ENCODE data around the gene ESPN. TPM values are rescaled to one million over a fixed set of nuclear protein-coding genes. Genes with fewer than 3 reads are reported as not detected.

ESPN gene
- total RNA-seq, 1 donor from 2014 or later = 0.66 TPM

DNA sequence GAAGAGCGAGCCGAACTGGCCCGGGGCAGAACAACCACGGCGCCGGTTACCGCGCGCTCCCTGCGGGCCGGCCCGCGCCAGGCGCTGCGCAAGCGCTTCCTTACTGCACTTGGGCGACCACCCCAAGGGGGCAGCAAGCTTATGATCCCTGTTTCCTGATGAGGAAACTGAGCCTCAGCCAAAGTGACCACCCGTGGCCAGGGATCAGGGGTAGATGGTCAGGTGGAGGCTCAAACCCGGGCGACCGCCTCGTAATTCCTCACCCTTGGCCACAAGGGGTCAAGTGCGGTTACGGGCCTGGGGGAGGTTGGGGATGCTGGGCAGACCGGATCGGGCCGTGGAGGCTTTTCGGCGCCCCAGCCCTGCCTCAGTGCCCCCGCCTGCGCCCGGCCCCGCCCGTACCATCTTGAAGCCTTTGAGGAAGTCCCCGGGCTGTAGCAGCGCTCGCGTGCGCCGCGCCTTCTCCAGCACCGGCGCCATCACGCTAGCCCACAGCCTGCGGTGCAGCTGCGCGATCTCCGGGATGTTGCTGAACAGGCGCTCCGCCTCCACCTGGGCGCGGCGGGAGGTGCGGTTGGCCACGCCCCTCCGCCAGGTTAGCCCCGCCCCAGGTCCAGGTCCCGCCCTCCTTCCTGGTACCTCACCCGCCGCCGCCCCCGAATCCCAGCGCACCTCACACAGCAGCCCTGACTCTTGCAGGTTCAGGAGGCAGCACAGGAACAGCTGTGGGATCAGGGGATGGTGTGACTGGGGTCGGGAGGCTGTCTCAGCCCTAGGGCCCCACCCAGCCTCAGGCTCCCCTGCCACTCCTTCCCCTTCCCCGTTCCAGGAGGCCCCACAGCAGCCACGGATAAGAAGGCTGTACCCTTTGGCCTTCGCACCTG lies 46.8 kb downstream of the ESPN start:
- no peak for TF ChIP-seq CTCF (IDR thresholded peaks at IDR 0.05; ENCODE audit: insufficient read depth, low read depth, low read length)
- TF ChIP-seq EZH2 (IDR thresholded peaks at IDR 0.05; ENCODE audit: insufficient read depth, low read length) = no peak
- no peak overlapping the region for H3K4me3 ChIP-seq (ENCODE audit: insufficient read depth, low read depth, low read length)
- H3K9me3 ChIP-seq (ENCODE audit: insufficient read depth, low read depth, low read length) = no peaks in the 10 kb centered on the region
- Mint-ChIP-seq H3K9me3 (ENCODE audit: unreplicated experiment) (no peaks in the 10 kb centered on the region), H3K36me3 (ENCODE audit: low read depth, unreplicated experiment) (peaks cover 28% of the 10 kb centered on the region), H3K27ac (ENCODE audit: unreplicated experiment) (no peak overlapping the region), H3K4me1 (ENCODE audit: low read depth, unreplicated experiment) (no peaks in the 10 kb centered on the region), H3K4me3 (ENCODE audit: unreplicated experiment) (no peak overlapping the region), H3K27me3 (ENCODE audit: low read depth, unreplicated experiment) (peaks cover 7% of the 10 kb centered on the region)
- peaks cover 50% of the 10 kb centered on the region for H4K20me1 ChIP-seq (ENCODE audit: insufficient read depth, low read length)
- FAIRE-seq (no peak), DNase-seq (ENCODE audit: low read depth) (no peak)
- peaks cover 6% of the 10 kb centered on the region for H3K36me3 ChIP-seq (ENCODE audit: insufficient read depth, low read length)
- no peaks in the 10 kb centered on the region for H3K27me3 ChIP-seq (ENCODE audit: insufficient read depth, low read length)
- no peaks in the 10 kb centered on the region for H3K79me2 ChIP-seq (ENCODE audit: insufficient read depth, low read length)
- no peak overlapping the region for H2AFZ ChIP-seq (ENCODE audit: low read depth, low read length)
- H3K9ac ChIP-seq (ENCODE audit: low read length) = no peak overlapping the region
- no peaks in the 10 kb centered on the region for H3K4me1 ChIP-seq (ENCODE audit: insufficient read depth, low read length)
- no peak overlapping the region for H3K27ac ChIP-seq (ENCODE audit: low read depth, low read length)
- H3K4me2 ChIP-seq (ENCODE audit: low read length) = no peak overlapping the region

GRCh38 chr1:6471970-6472368 lies 47.4 kb downstream of the ESPN start:
- Mint-ChIP-seq H3K4me3 (ENCODE audit: unreplicated experiment) (no peak overlapping the region), H3K27me3 (ENCODE audit: low read depth, unreplicated experiment) (peaks cover 4% of the 10 kb centered on the region), H3K4me1 (ENCODE audit: low read depth, unreplicated experiment) (peaks cover under 1% of the 10 kb centered on the region), H3K36me3 (ENCODE audit: low read depth, unreplicated experiment) (peaks cover 30% of the 10 kb centered on the region), H3K9me3 (ENCODE audit: unreplicated experiment) (no peaks in the 10 kb centered on the region), H3K27ac (ENCODE audit: unreplicated experiment) (no peak overlapping the region)
- no peaks in the 10 kb centered on the region for H3K9me3 ChIP-seq (ENCODE audit: insufficient read depth, low read depth, low read length)
- H4K20me1 ChIP-seq (ENCODE audit: insufficient read depth, low read length) = peaks cover 54% of the 10 kb centered on the region
- H3K4me1 ChIP-seq (ENCODE audit: insufficient read depth, low read length) = no peaks in the 10 kb centered on the region
- H3K27me3 ChIP-seq (ENCODE audit: insufficient read depth, low read length) = no peaks in the 10 kb centered on the region
- H3K27ac ChIP-seq (ENCODE audit: low read depth, low read length) = no peak overlapping the region
- TF ChIP-seq EZH2 (IDR thresholded peaks at IDR 0.05; ENCODE audit: insufficient read depth, low read length) (no peak), CTCF (IDR thresholded peaks at IDR 0.05; ENCODE audit: insufficient read depth, low read depth, low read length) (no peak)
- peaks cover 6% of the 10 kb centered on the region for H3K36me3 ChIP-seq (ENCODE audit: insufficient read depth, low read length)
- H3K79me2 ChIP-seq (ENCODE audit: insufficient read depth, low read length) = no peaks in the 10 kb centered on the region
- no peak overlapping the region for H2AFZ ChIP-seq (ENCODE audit: low read depth, low read length)
- no peak for DNase-seq (ENCODE audit: low read depth)
- FAIRE-seq = no peak
- no peak overlapping the region for H3K4me2 ChIP-seq (ENCODE audit: low read length)
- no peak overlapping the region for H3K9ac ChIP-seq (ENCODE audit: low read length)
- no peak overlapping the region for H3K4me3 ChIP-seq (ENCODE audit: insufficient read depth, low read depth, low read length)

GRCh38 chr1:6472391-6472790 lies 47.8 kb downstream of the ESPN start:
- Mint-ChIP-seq H3K9me3 (ENCODE audit: unreplicated experiment) (no peaks in the 10 kb centered on the region), H3K4me3 (ENCODE audit: unreplicated experiment) (no peak overlapping the region), H3K27me3 (ENCODE audit: low read depth, unreplicated experiment) (peaks cover 2% of the 10 kb centered on the region), H3K4me1 (ENCODE audit: low read depth, unreplicated experiment) (peaks cover 4% of the 10 kb centered on the region), H3K36me3 (ENCODE audit: low read depth, unreplicated experiment) (peaks cover 27% of the 10 kb centered on the region), H3K27ac (ENCODE audit: unreplicated experiment) (no peak overlapping the region)
- no peaks in the 10 kb centered on the region for H3K4me1 ChIP-seq (ENCODE audit: insufficient read depth, low read length)
- peaks cover 55% of the 10 kb centered on the region for H4K20me1 ChIP-seq (ENCODE audit: insufficient read depth, low read length)
- TF ChIP-seq EZH2 (IDR thresholded peaks at IDR 0.05; ENCODE audit: insufficient read depth, low read length) (no peak), CTCF (IDR thresholded peaks at IDR 0.05; ENCODE audit: insufficient read depth, low read depth, low read length) (peak; percentile 23)
- H3K27me3 ChIP-seq (ENCODE audit: insufficient read depth, low read length) = no peaks in the 10 kb centered on the region
- H3K4me3 ChIP-seq (ENCODE audit: insufficient read depth, low read depth, low read length) = no peak overlapping the region
- FAIRE-seq (no peak), DNase-seq (ENCODE audit: low read depth) (no peak)
- H3K4me2 ChIP-seq (ENCODE audit: low read length) = no peak overlapping the region
- no peaks in the 10 kb centered on the region for H3K9me3 ChIP-seq (ENCODE audit: insufficient read depth, low read depth, low read length)
- H3K27ac ChIP-seq (ENCODE audit: low read depth, low read length) = no peak overlapping the region
- H3K36me3 ChIP-seq (ENCODE audit: insufficient read depth, low read length) = peaks cover 6% of the 10 kb centered on the region
- no peak overlapping the region for H2AFZ ChIP-seq (ENCODE audit: low read depth, low read length)
- no peaks in the 10 kb centered on the region for H3K79me2 ChIP-seq (ENCODE audit: insufficient read depth, low read length)
- H3K9ac ChIP-seq (ENCODE audit: low read length) = no peak overlapping the region
